Stimulated activated CD4-positive, alpha-beta T cell treated with anti-CD3 and anti-CD28 coated beads, Interleukin-1b, Interleukin-23, amount 100 ng/mL, for 24 hours (primary cell): Measurements from ENCODE around the gene RFLNA.
A peak's percentile ranks its signal among the peaks of the same experiment; 100 is the strongest.
"Not testable (repeated sequence)": the region's sequence is repeated elsewhere in the genome, so short reads cannot be mapped to it uniquely, and the experiment has no call there.

ENCODE experiments used
- DNase-seq, 4 experiments: peaks; one replicate each; pipeline ENCODE4 v3.0.0-alpha.2; 2020; ENCODE audit warnings: low read depth in 4 of 4, low spot score in 1 of 4

Gene RFLNA

DNA sequence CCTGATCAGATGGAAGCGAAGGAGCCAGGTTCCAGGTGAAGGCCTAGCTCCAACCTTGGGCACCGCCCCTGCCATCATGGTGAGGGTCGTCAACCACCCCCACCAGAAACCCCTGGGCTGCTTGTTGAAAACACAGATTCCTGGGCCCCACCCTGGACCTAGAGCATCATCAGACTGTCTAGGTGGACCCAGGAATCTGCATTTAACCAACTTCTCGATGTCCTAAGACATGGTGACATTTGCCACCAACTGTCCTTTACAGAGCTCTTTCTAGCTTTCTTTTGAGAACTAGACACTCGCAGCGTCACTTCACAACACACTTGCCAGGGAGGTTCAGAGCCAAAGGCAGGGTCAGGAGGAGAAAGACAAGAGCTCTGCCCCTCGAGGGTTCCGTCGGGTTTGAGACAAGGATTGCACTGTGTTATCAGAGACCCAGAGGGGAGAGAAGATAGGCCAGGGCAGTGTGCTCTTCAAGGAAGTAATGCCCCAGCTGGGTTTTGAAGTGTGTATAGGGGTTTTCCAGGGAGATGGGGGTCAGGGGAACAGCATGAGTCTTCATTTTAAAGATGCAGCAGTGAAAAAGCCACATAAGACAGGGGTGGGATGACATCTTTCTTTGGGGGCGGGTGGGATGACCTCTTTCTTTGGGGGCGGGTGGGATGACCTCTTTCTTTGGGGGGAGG lies 24.6 kb downstream of the RFLNA start:
- no peak for DNase-seq

DNA sequence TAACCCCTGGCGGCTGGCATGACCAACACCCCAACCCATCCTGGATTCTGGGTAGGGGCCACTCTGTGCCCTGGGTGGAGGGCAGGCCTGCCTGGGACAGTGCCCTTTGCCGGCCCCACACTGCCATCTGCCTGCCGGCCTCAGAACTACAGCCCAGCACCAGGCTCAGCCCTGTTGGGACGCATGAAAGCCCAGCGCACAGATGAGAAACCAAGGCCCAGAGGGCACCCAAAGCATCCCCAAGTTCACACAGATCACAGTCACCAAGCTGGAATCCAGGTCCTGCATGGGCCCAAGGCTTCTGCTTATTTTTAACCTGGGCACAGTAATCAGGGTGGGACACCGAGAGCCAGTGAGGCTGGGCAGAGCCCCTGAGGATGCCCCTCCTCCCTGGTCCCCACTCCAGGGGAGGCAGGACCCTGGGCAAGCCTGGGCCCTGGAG lies 26.2 kb downstream of the RFLNA start:
- peak; percentile 10 to 66 (median 56) for DNase-seq

DNA sequence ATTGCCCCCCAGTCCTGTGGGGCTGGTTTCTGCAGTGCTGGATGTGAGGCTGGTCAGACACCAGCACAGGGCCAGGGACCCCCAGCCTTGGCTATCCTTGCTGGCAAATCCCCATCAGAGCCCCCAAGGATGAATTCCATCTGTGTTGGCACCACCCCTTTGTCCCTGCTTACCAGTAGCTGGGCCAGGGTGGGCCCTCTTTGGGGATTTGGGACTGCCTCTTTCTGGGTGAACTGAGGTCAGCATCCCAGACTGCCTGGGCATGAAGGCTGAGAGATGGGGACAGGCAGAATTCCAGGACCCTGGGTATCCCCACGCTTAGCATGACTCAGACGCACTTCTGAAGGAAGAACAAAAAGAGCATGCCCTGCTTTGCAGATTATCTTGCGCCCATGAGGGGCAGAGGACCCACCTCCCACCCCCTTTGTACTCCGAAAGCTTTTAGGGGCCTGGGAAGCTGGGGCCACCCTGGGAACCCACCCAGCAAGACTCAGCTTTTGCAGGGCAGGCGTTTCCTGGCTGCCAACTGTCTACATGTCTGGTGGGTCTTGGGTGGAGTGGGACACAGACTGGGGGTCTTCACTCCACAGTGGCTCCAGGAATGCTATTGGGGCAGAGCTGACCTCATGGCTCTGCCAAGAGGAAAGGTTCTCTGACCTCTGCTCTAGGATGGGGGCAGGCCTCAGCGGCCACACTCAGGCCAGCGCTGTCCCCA lies 26.8 kb downstream of the RFLNA start:
- DNase-seq = no peak

DNA sequence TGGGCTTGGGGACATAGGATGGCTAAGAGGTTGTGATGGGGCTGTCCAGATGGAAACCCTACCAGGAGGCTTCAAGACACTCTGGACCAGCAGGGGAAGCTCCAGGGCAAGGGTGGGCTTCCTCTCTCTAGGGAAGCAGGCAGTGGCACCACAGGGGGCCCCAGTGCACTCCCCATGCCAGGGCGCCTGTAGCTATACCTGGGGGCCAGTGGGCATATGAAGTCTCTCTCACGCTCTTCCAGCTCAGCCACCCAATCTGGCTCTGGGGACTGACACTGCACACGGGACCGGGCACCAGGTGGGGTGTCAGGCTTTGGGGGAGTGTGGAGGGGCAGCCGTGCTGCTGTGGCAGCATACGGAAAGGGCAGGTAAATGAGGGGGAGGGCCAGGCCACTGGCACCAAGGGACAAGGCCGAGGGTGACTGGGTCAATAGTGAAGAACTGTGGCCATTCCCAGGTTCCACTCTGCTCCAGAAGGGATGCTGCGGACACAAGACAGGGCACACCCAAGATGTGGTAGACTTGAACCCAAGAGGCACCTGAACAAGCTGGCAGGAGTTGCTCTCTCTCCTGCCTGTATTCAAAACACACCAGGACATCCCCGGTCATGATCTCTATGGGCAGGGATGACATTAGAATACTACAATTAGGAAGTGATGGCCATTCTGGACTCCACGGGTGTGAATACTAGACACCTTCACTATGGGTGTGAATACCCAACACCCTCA lies 27.5 kb downstream of the RFLNA start:
- DNase-seq = no peak

DNA sequence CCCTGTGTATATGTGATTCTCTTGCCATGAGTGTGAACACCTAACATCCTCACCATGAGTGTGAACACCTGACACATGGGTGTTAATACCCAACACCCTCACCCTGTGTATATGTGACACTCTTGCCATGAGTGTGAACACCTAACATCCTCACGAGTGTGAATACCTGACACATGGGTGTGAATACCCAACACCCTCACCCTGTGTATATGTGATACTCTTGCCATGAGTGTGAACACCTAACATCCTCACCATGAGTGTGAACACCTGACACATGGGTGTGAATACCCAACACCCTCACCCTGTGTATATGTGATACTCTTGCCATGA lies 28.1 kb downstream of the RFLNA start:
- not testable (repeated sequence) for DNase-seq

DNA sequence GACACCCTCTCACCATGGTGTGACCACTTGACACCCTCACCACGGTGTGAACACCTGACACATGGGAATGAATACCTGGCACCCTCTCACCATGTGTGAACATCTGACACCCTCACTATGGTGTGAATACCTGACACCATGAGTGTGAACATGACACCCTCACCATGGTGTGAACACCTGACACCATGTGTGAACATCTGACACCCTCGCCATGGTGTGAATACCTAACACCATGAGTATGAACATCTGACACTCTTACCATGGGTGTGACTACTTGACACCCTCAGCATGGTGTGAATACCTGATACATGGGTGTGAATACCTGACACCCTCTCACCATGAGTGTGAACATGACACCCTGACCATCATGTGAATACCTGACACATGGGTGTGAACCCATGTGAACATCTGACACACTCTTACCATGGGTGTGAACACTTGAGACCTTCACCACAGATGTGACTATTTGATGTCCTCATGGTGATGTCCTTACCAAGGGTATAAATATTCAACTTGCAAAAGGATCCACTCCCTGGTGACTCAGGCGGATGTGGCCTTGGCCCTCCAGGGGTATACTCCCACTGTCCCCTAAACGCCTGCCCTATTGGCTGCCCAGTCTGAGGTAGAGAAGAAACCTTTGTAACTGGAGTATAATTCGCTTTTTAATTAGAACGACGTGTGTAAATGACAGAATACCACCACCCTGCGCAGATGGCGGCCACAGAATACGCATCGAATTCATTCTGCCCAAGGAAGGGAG lies 29.1 kb downstream of the RFLNA start:
- no peak for DNase-seq

DNA sequence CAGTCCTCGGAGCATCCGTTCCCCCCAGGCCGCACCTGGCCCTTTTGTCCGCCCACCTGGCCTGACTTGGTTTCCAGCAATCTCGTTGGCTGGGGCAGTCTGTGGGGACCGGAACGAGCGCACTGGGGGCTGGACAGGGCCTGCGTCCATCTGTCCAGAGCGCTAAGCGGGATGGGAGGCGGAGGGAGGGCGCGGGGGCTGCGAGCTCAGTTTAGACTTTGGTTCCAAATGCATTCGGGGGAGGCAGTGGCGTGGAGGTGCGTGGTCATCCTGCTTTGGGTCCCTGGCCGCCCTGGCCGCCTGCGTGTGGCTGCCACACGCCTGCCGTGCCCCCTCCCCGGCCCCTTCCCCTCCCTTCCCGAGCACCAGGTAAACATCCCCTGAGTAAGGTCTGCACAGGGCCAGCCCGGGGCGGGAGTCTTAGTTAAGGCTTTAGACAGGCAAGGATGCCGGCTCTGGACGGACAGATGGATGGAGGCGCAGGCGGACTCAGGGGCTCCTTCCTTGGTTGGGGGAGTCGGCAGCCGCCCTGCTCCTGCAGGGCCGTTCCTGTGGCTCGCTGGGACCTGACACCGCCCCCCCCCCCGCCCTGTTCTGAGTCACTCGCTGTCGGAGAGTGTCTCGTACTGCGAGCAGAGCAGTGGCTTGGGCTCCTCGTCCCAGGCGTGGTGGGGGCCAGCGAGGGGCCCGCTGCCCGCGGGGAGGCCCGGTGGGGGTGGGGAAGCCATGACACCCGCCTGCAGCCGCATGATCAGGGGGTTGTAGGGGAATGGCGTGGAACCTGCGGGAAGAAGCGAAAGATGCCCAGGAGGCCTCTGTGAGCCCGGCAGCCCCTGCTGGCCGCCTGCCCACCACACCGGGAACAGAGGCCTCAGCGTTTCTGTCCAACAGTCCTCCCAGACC lies 30.2 kb downstream of the RFLNA start:
- DNase-seq = no peak

DNA sequence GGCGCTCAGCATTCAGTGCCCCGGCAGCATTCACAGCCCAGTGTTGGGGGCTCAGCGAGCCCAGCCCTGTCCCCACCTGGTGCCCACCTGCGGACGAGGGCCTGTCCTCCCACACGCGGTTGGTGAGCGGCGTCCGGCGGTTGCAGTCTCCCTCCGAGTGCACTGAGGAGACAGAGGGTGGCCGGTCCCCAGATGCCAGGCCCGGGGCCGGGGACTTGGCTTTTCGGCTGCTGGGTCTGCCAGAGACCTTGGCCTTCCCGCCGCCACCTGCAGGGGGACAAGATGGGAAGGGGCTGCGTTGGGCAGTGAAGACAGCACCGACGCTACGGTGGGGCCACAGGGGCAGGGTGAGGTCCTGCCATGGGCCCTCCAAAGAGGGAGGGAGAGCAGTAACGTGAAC lies 31.2 kb downstream of the RFLNA start:
- no peak for DNase-seq

DNA sequence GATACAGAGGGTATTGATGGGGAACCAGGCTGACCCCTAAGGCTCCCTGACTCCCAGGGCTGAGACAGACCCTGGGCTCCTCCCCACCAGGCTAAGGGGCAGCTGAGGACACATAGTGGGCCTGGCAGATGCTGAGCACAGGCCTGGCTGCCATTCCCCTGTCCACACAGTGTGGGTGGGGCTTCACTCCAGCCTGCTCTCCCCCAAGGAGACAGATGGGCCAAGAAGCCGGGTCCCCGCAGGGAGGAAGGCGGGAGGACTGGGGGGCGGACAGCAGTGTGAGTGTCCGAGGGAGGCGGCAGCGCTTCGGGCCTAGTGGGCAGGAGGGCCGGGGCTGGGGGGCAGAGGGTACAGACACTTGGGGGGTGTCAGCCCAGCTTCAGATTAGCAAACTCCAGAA lies 32.0 kb downstream of the RFLNA start:
- no peak for DNase-seq

DNA sequence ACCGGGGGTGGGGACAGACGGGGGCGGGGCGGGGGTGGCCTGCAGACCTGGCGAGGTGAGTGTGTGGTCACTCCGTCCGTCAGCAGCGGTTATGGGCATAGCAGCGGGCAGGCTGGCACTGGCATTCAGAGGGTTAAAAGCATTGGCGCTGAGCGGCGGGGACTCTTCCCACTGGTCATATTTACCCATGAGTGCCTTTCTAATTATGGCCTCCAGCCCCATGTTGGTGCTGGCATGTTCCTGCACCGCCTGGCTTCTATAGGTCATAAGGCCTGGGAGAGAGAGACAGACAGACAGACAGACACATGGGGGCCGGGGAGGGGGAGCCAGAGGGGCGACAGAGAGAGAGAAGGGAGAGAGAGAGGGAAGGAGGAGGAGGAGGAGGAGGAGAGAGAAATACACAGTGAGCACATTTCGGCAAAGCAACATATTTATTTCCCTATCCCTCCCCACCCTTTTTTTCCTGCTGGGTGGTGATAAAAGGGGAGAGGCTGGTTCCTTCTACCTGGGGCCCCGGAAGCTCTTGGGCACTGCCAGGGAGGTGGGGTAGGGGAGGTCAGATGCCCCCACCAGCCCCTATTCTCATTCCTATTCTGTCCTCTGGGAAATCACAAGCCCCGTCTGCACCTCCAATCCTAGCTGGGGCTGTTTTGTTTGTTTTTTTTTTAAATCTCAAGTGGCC lies 32.6 kb downstream of the RFLNA start:
- DNase-seq = no peak

DNA sequence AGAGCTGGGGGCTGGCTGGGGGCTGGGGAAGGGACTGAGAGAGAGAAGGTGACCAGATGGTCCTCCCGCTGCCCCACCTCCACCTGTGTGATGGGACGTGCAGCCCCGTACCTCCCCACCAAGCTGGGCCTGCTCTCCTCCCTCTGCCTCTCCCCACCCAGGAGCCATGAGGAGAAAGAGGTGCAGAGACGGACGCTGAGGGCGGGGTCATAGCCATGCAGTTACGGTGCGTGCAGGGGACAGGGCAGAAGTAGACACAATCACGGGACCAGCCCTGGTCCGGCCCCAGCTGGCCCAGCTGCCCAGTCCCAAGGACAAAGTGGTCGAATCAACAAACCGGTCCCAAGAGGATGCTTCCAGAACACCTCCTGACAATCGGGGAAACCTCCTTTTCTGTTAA lies 33.2 kb downstream of the RFLNA start:
- DNase-seq = no peak

DNA sequence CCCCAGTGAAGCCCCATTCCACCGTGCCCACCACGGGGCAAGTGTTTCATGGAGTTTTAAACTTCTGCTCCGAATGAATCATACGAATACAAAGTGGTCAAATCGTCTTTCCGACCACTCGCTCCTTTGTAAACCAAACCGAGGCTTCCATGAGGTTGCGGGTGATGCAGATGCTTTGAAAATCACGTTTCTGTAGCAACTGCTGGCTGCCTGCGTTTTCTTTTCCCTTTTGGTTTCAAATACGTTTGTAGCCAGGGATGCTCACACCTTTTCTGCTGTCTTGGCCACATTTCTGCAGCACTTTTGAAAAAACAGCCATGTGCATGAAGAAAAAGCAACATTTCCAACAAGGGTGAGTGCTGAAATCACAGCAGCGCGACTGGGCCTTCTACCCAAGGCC lies 33.7 kb downstream of the RFLNA start:
- no peak for DNase-seq

DNA sequence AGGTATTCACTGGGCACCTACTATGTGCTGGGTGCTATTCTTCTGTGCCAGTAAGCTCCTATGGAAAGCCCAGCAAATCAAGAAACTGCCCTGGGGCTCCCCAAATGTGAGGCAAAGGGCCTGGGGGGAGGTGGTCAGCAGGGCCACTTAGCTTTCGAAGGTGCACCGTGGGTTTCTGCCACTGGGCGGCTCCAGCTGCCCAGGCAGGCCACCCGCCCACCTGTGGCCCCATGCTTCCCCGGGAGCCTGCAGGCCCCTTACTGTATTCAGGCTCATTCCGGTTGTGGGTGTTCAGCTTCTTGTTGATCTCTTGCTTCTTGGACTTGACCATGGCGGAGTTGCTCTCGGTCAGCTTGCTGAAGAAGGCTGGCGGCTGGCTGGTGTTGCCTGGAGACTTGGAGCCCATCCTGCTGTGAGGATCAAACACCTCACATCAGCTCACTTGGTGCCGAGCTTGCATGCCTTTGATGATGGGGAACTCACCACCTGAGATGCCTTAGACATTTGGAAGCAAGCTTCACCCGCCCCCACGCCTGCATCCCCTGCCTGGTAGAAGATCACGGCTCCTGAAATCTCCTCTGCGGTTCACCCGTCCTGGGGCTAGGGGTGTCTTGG lies 37.3 kb downstream of the RFLNA start:
- no peak for DNase-seq

DNA sequence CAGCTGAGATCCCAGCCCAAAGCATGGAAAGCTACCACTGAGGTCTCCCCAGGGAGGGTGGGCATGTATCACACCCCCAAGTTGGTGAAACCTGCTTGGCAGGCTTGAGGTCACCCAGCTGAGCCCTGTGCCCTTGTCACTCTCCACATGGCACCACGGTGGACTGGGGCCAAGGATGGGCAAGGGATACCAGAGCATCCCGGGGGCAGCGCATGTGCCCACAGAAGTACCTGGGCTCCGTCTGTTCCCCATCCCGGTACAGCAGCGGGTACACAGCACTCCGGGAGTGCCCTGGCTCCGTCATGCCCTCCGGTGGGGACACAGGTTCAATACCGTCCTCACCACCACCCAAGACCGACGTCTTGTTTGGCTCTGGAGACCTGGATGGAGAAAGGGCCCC lies 38.0 kb downstream of the RFLNA start:
- DNase-seq = no peak

DNA sequence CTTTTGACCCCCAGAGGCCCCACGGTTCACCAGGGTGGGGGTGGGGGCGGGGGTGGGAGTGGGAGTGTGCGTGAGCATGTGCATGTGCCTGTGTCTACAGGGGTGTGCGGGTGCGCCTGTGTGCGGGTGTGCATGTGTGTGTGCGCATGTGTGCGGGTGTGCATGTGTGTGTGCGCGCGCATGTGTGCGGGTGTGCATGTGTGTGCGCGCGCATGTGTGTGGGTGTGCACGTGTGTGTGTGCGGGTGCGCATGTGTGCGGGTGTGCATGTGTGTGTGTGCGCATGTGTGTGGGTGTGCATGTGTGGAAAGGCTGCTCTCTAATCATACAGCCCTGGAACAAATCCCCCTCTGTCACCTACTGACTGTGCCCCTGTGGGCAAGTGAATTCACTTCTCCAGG lies 38.8 kb downstream of the RFLNA start:
- DNase-seq = no peak

DNA sequence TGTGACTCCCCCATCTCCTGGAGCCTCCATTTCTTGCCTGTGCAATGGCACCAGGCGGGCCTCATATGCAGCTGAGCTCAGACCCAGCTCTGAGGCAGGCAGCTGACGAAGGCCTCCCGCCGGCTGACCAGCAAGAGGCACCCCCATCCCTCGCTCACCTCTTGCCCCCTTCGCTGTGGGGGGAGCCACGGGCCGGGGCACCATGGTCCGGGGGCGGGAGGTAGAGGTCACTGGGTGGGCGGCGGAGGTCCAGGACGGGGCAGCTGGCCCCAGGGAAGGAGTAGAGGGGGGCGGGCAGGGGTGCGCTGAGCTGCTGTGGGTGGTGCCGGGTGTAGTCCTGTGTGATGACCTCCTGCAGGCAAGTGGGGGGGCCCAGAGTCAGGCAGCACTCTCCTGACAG lies 39.4 kb downstream of the RFLNA start:
- no peak for DNase-seq

DNA sequence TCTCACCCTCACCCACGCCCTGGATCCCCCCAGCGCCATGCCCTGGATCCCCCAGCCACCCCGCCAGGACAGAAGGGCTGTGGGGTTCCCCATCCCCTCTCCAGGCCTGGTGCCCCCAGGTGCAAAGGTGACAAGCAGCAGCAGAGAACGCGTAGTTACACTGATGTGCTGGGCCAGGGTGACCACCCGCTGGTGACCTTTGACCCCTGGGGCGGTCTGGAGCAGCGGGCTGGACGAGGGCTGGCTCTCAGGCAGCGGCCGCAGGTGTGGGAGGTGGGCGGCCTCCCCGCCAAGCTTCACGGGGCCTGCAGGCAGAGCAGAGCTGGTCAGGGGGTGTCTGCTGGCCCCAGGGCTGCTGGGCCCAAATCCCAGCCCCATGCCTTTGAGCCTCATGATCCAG lies 40.1 kb downstream of the RFLNA start:
- DNase-seq = no peak

DNA sequence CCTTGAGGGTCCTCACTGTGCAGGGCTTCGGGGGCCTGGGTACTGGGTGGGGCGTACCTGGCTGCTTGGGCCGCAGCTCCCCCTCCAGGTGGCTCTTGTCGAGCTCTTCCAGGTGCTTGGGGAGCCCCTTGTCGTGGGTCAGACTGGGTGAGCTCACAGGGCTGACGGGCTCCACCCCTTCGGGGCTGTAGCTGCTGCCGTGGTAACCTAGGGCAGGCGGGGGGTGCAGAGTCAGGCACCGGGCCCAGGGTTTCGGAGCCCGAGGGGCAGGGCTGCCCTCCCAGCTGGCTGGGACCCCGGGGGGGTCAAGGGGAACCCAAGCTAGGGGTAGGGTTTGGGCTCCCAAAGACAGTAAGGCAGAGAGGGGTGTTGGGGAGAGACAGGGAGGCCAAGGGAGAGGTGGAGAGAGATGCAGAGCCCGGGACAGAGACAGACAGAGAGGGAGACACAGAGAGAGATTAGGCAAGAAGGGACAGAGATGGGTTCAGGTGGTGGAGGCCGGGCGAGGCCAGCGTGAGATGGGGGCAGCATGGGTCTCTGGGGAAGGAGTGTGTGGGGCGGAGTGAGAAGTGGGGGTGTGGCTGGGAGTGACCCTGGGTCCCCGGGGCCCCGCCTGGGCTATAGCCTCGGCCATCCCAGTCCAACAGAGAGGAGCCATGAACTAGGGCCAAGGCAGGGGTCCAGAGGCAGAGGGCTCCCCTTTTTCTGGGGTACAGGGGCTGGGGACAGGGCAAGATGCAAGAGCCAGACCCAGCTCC lies 40.7 kb downstream of the RFLNA start:
- no peak for DNase-seq

DNA sequence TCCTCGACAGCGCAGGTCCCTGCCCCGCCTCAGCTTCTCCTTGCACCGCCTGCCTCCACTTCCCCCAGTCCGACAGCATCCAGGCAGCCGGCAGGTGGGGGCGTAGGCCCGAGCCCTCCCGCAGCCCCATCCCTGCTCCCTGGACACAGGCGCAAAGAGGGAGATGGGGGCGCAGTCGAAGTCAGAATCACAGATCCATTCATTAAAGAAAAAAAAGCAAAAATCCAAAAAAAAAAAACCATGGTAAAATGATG lies 41.2 kb downstream of the RFLNA start:
- DNase-seq = no peak
